K562 (cell line): ENCODE data around the gene SEC22C. TPM values are rescaled to one million over a fixed set of nuclear protein-coding genes. Genes with fewer than 3 reads are reported as not detected.

ENCODE experiments used
- AFF1 ChIP-seq, 2 experiments: fragments of 450-650 bp; IDR thresholded peaks; 2 replicates each; pipeline ENCODE4 v1.6.1; 2018; ENCODE audit warnings: mild to moderate bottlenecking in 2 of 2, low read depth in 1 of 2; ENCODE audit not compliant: partially characterized antibody in 2 of 2
- CREB1 ChIP-seq, 2 experiments: sonication (generic) in 1 of 2; formaldehyde crosslinking in 1 of 2; IDR thresholded peaks; 2 replicates each; pipeline versions ENCODE4 v1.6.1 to v1.8.0; 2012 to 2022; ENCODE audit warnings: inconsistent platforms in 1 of 2, mild to moderate bottlenecking in 1 of 2, missing genetic modification reagents in 1 of 2, moderate library complexity in 1 of 2
- HNRNPK ChIP-seq: fragments of 200-400 bp; formaldehyde crosslinking; IDR thresholded peaks from one replicate; pipeline ENCODE4 v1.6.1; 2018; ENCODE audit warnings: mild to moderate bottlenecking, low read depth, low read length; ENCODE audit not compliant: poor library complexity, severe bottlenecking
- PYGO2 ChIP-seq: fragments of 450-650 bp; IDR thresholded peaks from 2 replicates; pipeline ENCODE4 v1.6.1; 2016; ENCODE audit warnings: mild to moderate bottlenecking, missing genetic modification characterization, moderate library complexity, missing compliant biosample characterization
- SMAD2 ChIP-seq: fragments of 150-350 bp; IDR thresholded peaks from 2 replicates; pipeline ENCODE4 v1.6.1; 2014; ENCODE audit warnings: low read depth, mild to moderate bottlenecking, low read length
- SMARCC2 ChIP-seq: fragments of 450-650 bp; IDR thresholded peaks from 2 replicates; pipeline ENCODE4 v1.6.1; 2017; ENCODE audit warnings: antibody characterized with exemption, moderate library complexity, mild to moderate bottlenecking, low read depth
- TAF1 ChIP-seq: IDR thresholded peaks from 2 replicates; pipeline ENCODE4 v1.6.1; 2011; ENCODE audit warnings: mild to moderate bottlenecking, low read length, moderate library complexity; ENCODE audit not compliant: insufficient read depth, control insufficient read depth, severe bottlenecking; ENCODE audit errors: extremely low read depth
- TCF7L2 ChIP-seq: fragments of 150-350 bp; IDR thresholded peaks from 2 replicates; pipeline ENCODE4 v1.6.1; 2016; ENCODE audit warnings: low read depth, mild to moderate bottlenecking, low read length, moderate library complexity
- TCFL5 ChIP-seq: fragments of 250-450 bp; sonication (Bioruptor Pico); conservative IDR thresholded peaks from 2 replicates; pipeline ENCODE4 v1.6.1; 2021; ENCODE audit warnings: mild to moderate bottlenecking, moderate library complexity, matching md5 sums
- ZBTB17 ChIP-seq: fragments of 450-650 bp; formaldehyde crosslinking; IDR thresholded peaks from 2 replicates; pipeline ENCODE4 v1.4.0; 2020; ENCODE audit warnings: mild to moderate bottlenecking
- ZBTB2 ChIP-seq: fragments of 450-650 bp; IDR thresholded peaks from 2 replicates; pipeline ENCODE4 v1.6.1; 2016; ENCODE audit warnings: antibody characterized with exemption
- ZNF280B ChIP-seq: fragments of 250-450 bp; sonication (Bioruptor Pico); IDR thresholded peaks from 2 replicates; pipeline ENCODE4 v1.5.1; 2021; ENCODE audit warnings: mild to moderate bottlenecking
- ZNF592 ChIP-seq: fragments of 450-650 bp; IDR thresholded peaks from 2 replicates; pipeline ENCODE4 v1.6.1; 2017; ENCODE audit warnings: antibody characterized with exemption, mild to moderate bottlenecking
- polyA plus RNA-seq, 8 experiments: library from polyadenylated mRNA; depleted of rRNA in 4 of 8; stranded (reverse) in 5 of 8; unstranded in 3 of 8; fragments of >200 nt; fragmentation: Nextera tagmentation in 2 of 8; fragmentation: Illumina TruSeq in 1 of 8; extraction: Ambion mirVana in 2 of 8; extraction: Trizol in 1 of 8; gene quantifications; 2 replicates each; pipeline versions ENCODE4 v1.2.1 to v1.2.3, GENCODE V29; 2011 to 2014; ENCODE audit warnings: inconsistent platforms in 1 of 8, missing spikeins in 1 of 8
- total RNA-seq, 7 experiments: library from RNA; depleted of rRNA in 6 of 7; stranded (reverse); fragments of >200 nt in 6 of 7; fragmentation: Illumina TruSeq in 2 of 7; extraction: Trizol in 2 of 7; gene quantifications; 2 replicates each; pipeline versions ENCODE4 v1.2.1 to v1.2.3, GENCODE V29; 2011 to 2021; ENCODE audit warnings: low replicate concordance in 1 of 7

The SEC22C gene
- total and polyA plus RNA-seq, 9 of the 15 experiments (the other 6 are each of a cell fraction or from before 2014, with no cell fraction given) = 35.6 to 68.4 (median 50.7) TPM

- TF ChIP-seq AFF1 (IDR thresholded peaks at IDR 0.05; ENCODE audit: low read depth in 1 of 2, partially characterized antibody in 2 of 2) (no peak), CREB1 (IDR thresholded peaks at IDR 0.05) (no peak), CREB1 (CRISPR knock-in tag; IDR thresholded peaks at IDR 0.05) (no peak), ZNF280B (CRISPR knock-in tag) (no peak), ZBTB2 (no peak), HNRNPK (no peak), ZBTB17 (CRISPR knock-in tag) (no peak), PYGO2 (no peak), SMAD2 (no peak), ZNF592 (peak; percentile 14; the same call in 1 of the 2 replicates), TAF1 (no peak), TCF7L2 (no peak), SMARCC2 (no peak; the same call in 1 of the 2 replicates), TCFL5 (no peak)
These were observed 9.4 kb upstream of the SEC22C start (continued) for GRCh38 chr3:42590989-42591756.
